HepG2 (cell line): ENCODE data around the gene WIPF2. TPM values are rescaled to one million over a fixed set of nuclear protein-coding genes. Genes with fewer than 3 reads are reported as not detected.

Source experiments
- ATAC-seq: fragments of 200-7000 bp; cut with Tn5 transposase; 3 replicates; pipeline ENCODE4 v1.9.1; 2020; ENCODE audit warnings: mild to moderate bottlenecking, moderate library complexity
- BruUV-seq: library from RNA; stranded (reverse); fragments of 400-500 nt; replicated peaks from 2 replicates; lab custom pipeline; 2021; lab: Mats Ljungman, UMichigan
- CTCF ChIA-PET: fragments of 300-600 bp; formaldehyde crosslinking; extraction: SDS; loops from one replicate; lab custom pipeline; 2021; ENCODE audit warnings: low total read pairs, inconsistent platforms, low intra/inter-chr PET ratio; lab: Yijun Ruan, JAX
- POLR2A ChIA-PET: fragments of 350-600 bp; sonication (Branson Sonifier 250); formaldehyde crosslinking; loops from one replicate; lab custom pipeline; 2020; ENCODE audit warnings: antibody characterized with exemption, inconsistent platforms; lab: Yijun Ruan, JAX
- DNase-seq: peaks from one replicate; pipeline ENCODE4 v3.0.0-alpha.2; 2015; ENCODE audit warnings: low spot score
- FAIRE-seq: peaks from 3 replicates; lab custom pipeline; 2011; peaks lifted over from hg19 to GRCh38; lab: Jason Lieb, UNC
- H2AFZ ChIP-seq: one replicate; pipeline ENCODE4 v1.6.1; 2011; ENCODE audit warnings: low read length, inconsistent platforms
- H3K27ac ChIP-seq: fragments of 300-600 bp; 3 replicates; pipeline ENCODE4 v1.8.0; 2011; ENCODE audit warnings: mixed run types, mild to moderate bottlenecking, mixed read lengths, low read length, inconsistent platforms; ENCODE audit not compliant: insufficient read depth; ENCODE audit errors: extremely low read length
- H3K27me3 ChIP-seq, 2 experiments: fragments of 200-600 bp in 1 of 2; 2 replicates in 1 of 2; 3 replicates in 1 of 2; pipeline versions ENCODE4 v1.6.0 to v1.8.0; 2011; ENCODE audit warnings: low read length in 2 of 2, mild to moderate bottlenecking in 2 of 2, moderate library complexity in 2 of 2, inconsistent platforms in 1 of 2; ENCODE audit not compliant: insufficient read depth in 2 of 2, control insufficient read depth in 1 of 2
- H3K36me3 ChIP-seq, 2 experiments: fragments of 200-600 bp in 1 of 2; replicated peaks in 1 of 2; 2 replicates in 1 of 2; 3 replicates in 1 of 2; pipeline versions ENCODE4 v1.5.1 to v1.8.0; 2011; ENCODE audit warnings: low read length in 2 of 2, inconsistent platforms in 1 of 2; ENCODE audit not compliant: insufficient read depth in 2 of 2, control insufficient read depth in 1 of 2
- H3K4me1 ChIP-seq: 2 replicates; pipeline ENCODE4 v1.5.1; 2012; ENCODE audit warnings: low read length, inconsistent platforms; ENCODE audit not compliant: insufficient read depth
- H3K4me2 ChIP-seq: 2 replicates; pipeline ENCODE4 v1.6.0; 2011; ENCODE audit warnings: low read depth, low read length, inconsistent platforms
- H3K4me3 ChIP-seq, 3 experiments: fragments of 200-600 bp in 1 of 3; sonication (generic), shearing (Covaris generic) in 1 of 3; replicated peaks in 1 of 3; 2 replicates each; pipeline ENCODE4 v1.5.1; 2011 to 2016; ENCODE audit warnings: low read length in 3 of 3, inconsistent platforms in 2 of 3, low read depth in 2 of 3, mild to moderate bottlenecking in 2 of 3, control low read depth in 1 of 3, mixed read lengths in 1 of 3; ENCODE audit not compliant: insufficient read depth in 1 of 3
- H3K79me2 ChIP-seq: one replicate; pipeline ENCODE4 v1.6.1; 2011; ENCODE audit warnings: low read length, inconsistent platforms; ENCODE audit not compliant: insufficient read depth
- H3K9ac ChIP-seq: 2 replicates; pipeline ENCODE4 v1.6.0; 2011; ENCODE audit warnings: mild to moderate bottlenecking, low read depth, low read length, inconsistent platforms; ENCODE audit not compliant: insufficient read depth
- H3K9me3 ChIP-seq: 2 replicates; pipeline ENCODE4 v1.5.1; 2012; ENCODE audit warnings: mild to moderate bottlenecking, low read length
- H4K20me1 ChIP-seq: 2 replicates; pipeline ENCODE4 v1.6.0; 2011; ENCODE audit warnings: inconsistent platforms, mild to moderate bottlenecking, low read length, moderate library complexity; ENCODE audit not compliant: insufficient read depth
- ATRX ChIP-seq: sonication (generic); formaldehyde crosslinking; IDR thresholded peaks from 2 replicates; pipeline ENCODE4 v1.4.0; 2020; ENCODE audit warnings: missing genetic modification reagents, borderline replicate concordance
- CEBPG ChIP-seq: IDR thresholded peaks from 2 replicates; pipeline ENCODE4 v1.6.1; 2016
- FOXA1 ChIP-seq, 2 experiments: fragments of 450-650 bp in 1 of 2; sonication (generic) in 1 of 2; formaldehyde crosslinking in 1 of 2; IDR thresholded peaks; 2 replicates each; pipeline versions ENCODE4 v1.4.0 to v1.6.1; 2016 to 2020; ENCODE audit warnings: missing genetic modification reagents in 1 of 2
- FOXA3 ChIP-seq: IDR thresholded peaks from 2 replicates; pipeline ENCODE4 v1.6.1; 2016; ENCODE audit warnings: missing genetic modification reagents, missing compliant biosample characterization
- FOXC1 ChIP-seq: sonication (generic); formaldehyde crosslinking; IDR thresholded peaks from 2 replicates; pipeline ENCODE4 v1.8.0; 2022; ENCODE audit warnings: mild to moderate bottlenecking, missing genetic modification reagents, borderline replicate concordance
- HMG20B ChIP-seq: conservative IDR thresholded peaks from 2 replicates; pipeline ENCODE4 v1.6.1; 2016; ENCODE audit warnings: missing genetic modification reagents, missing compliant biosample characterization
- HNF4G ChIP-seq, 2 experiments: sonication (generic) in 1 of 2; formaldehyde crosslinking in 1 of 2; IDR thresholded peaks; 2 replicates each; pipeline versions ENCODE4 v1.4.0 to v1.6.1; 2011 to 2020; ENCODE audit warnings: borderline replicate concordance in 2 of 2, low read depth in 2 of 2, mild to moderate bottlenecking in 2 of 2, low read length in 1 of 2, missing genetic modification reagents in 1 of 2, moderate library complexity in 1 of 2
- HNRNPL ChIP-seq: fragments of 200-400 bp; formaldehyde crosslinking; IDR thresholded peaks from 2 replicates; pipeline ENCODE4 v1.6.1; 2017; ENCODE audit warnings: mild to moderate bottlenecking, low read depth, low read length
- NR2F6 ChIP-seq, 2 experiments: IDR thresholded peaks; 2 replicates each; pipeline ENCODE4 v1.6.1; 2016; ENCODE audit warnings: antibody characterized with exemption in 1 of 2, mild to moderate bottlenecking in 1 of 2
- PHF21A ChIP-seq: sonication (generic); formaldehyde crosslinking; IDR thresholded peaks from 2 replicates; pipeline ENCODE4 v1.5.0; 2020; ENCODE audit warnings: mild to moderate bottlenecking, missing genetic modification reagents
- PITX1 ChIP-seq: sonication (generic); formaldehyde crosslinking; IDR thresholded peaks from 2 replicates; pipeline ENCODE4 v1.5.1; 2020; ENCODE audit warnings: mild to moderate bottlenecking, missing genetic modification reagents
- PPARG ChIP-seq: conservative IDR thresholded peaks from 2 replicates; pipeline ENCODE4 v1.6.1; 2016; ENCODE audit warnings: missing biosample characterization, missing genetic modification reagents
- RARA ChIP-seq: IDR thresholded peaks from 2 replicates; pipeline ENCODE4 v1.6.1; 2016; ENCODE audit warnings: missing genetic modification reagents, missing compliant biosample characterization
- RXRB ChIP-seq: IDR thresholded peaks from 2 replicates; pipeline ENCODE4 v1.6.1; 2016; ENCODE audit warnings: borderline replicate concordance, missing genetic modification reagents, missing compliant biosample characterization
- ZBTB7B ChIP-seq: sonication (generic); formaldehyde crosslinking; IDR thresholded peaks from 2 replicates; pipeline ENCODE4 v1.4.0; 2020; ENCODE audit warnings: missing genetic modification reagents
- ZNF180 ChIP-seq: sonication (generic); formaldehyde crosslinking; IDR thresholded peaks from 2 replicates; pipeline ENCODE4 v1.4.0; 2020; ENCODE audit warnings: low read depth, missing genetic modification reagents, borderline replicate concordance
- ZNF614 ChIP-seq: IDR thresholded peaks from 2 replicates; pipeline ENCODE4 v1.6.1; 2018; ENCODE audit warnings: missing biosample characterization, missing genetic modification reagents, inconsistent platforms, borderline replicate concordance
- ZNF713 ChIP-seq: sonication (generic); formaldehyde crosslinking; IDR thresholded peaks from 2 replicates; pipeline ENCODE4 v1.4.0; 2020; ENCODE audit warnings: mild to moderate bottlenecking, missing genetic modification reagents
- whole genome bisulfite sequencing: methylation state at CpG from one replicate; pipeline ENCODE4 v1.1.6; 2017; ENCODE audit warnings: low lambda C conversion rate; 5-methylcytosine and 5-hydroxymethylcytosine counted together
- in situ Hi-C: cut with HindIII; loops from 2 replicates; pipeline ENCODE4 v1.10.0; 2017; ENCODE audit warnings: low pct_unique_long_range_greater_than_20kb; ENCODE audit not compliant: extremely low pct_ligation_motif_present
- intact Hi-C: fragments of 100-400 bp; cut with micrococcal nuclease; formaldehyde crosslinking; loops from one replicate; pipeline ENCODE4 v1.10.0; 2022; ENCODE audit not compliant: unreplicated experiment
- polyA plus RNA-seq, 8 experiments: library from polyadenylated mRNA; depleted of rRNA in 3 of 8; stranded (reverse) in 7 of 8; unstranded in 1 of 8; fragments of >200 nt; fragmentation: Illumina TruSeq in 4 of 8; extraction: Trizol in 4 of 8; gene quantifications; 2 replicates each; pipeline versions ENCODE4 v1.2.1 to v1.2.3, GENCODE V29; 2011 to 2016; ENCODE audit warnings: low read depth in 4 of 8, missing spikeins in 1 of 8, mixed read lengths in 1 of 8; ENCODE audit not compliant: insufficient read depth in 1 of 8
- total RNA-seq, 5 experiments: library from RNA; depleted of rRNA; stranded (reverse); fragments of >200 nt; fragmentation: Illumina TruSeq; extraction: Trizol; gene quantifications; 2 replicates each; pipeline ENCODE4 v1.2.3, GENCODE V29; 2016; ENCODE audit warnings: low read depth in 1 of 5
- TF ChIP-seq, protein P1 (sequence below): sonication (generic); formaldehyde crosslinking; IDR thresholded peaks from 2 replicates; pipeline ENCODE4 v1.4.0; 2020; ENCODE audit warnings: mild to moderate bottlenecking, missing genetic modification reagents
- TF ChIP-seq, protein P2 (sequence below): sonication (generic); formaldehyde crosslinking; IDR thresholded peaks from 2 replicates; pipeline ENCODE4 v1.4.0; 2020; ENCODE audit warnings: missing genetic modification reagents

The WIPF2 gene
- total and polyA plus RNA-seq, 2 of the 13 experiments (the other 11 are each of a cell fraction or from before 2014, with no cell fraction given) = 7.2 to 10.8 TPM

- DNase-seq (no peak), ATAC-seq (peak; percentile 59), FAIRE-seq (peak; percentile 81)
- POLR2A ChIA-PET = interaction anchor here (1.0 to 5.3 kb wide), 5 partner anchors 9 to 399 kb away, joined by 3 to 48 read pairs (median 5); partner anchors contain the start of genes LRRC3C and ORMDL3
- intact Hi-C loops (no loop called here), in situ Hi-C loops (no loop called here)
- peaks cover 37% of the 10 kb centered on the region for H4K20me1 ChIP-seq
- no peak overlapping the region for H3K9ac ChIP-seq
- no peak overlapping the region for H3K27ac ChIP-seq
- peaks cover 0 to 4% of the 10 kb centered on the region in 2 experiments; a peak in 1 of 5 replicates for H3K36me3 ChIP-seq
- H3K79me2 ChIP-seq = peaks cover 25% of the 10 kb centered on the region
- H3K4me2 ChIP-seq = peak overlapping the region; percentile 52
- peaks cover 81% of the 10 kb centered on the region for H3K4me1 ChIP-seq
- H3K9me3 ChIP-seq = no peaks in the 10 kb centered on the region
- 8% methylated on average over 1 of the region's 1 CpG for WGBS
- no peaks in the 10 kb centered on the region for H3K27me3 ChIP-seq
- CTCF ChIA-PET = no interaction called here
- H2AFZ ChIP-seq = no peak overlapping the region
- peak overlapping the region in 1 of 3 experiments; percentile 3; a peak in 1 of 6 replicates for H3K4me3 ChIP-seq
- no TSS peak for BruUV-seq
- TF ChIP-seq HNRNPL (peak; percentile 83; the same call in 1 of the 2 replicates), PITX1 (CRISPR knock-in tag) (0 out of 2 replicates have a peak, but pooled peaks have one; percentile 35), FOXA3 (CRISPR knock-in tag) (0 out of 2 replicates have a peak, but pooled peaks have one; percentile 9), HNF4G (IDR thresholded peaks at IDR 0.05; ENCODE audit: borderline replicate concordance, low read depth, low read length) (peak; percentile 72; the same call in 1 of the 2 replicates), HNF4G (CRISPR knock-in tag; IDR thresholded peaks at IDR 0.05; ENCODE audit: borderline replicate concordance, low read depth) (0 out of 2 replicates have a peak, but pooled peaks have one; percentile 24), PHF21A (CRISPR knock-in tag) (0 out of 2 replicates have a peak, but pooled peaks have one; percentile 27), CEBPG (CRISPR knock-in tag) (0 out of 2 replicates have a peak, but pooled peaks have one; percentile 10), ATRX (CRISPR knock-in tag) (no peak), RARA (peak; percentile 63), HMG20B (CRISPR knock-in tag) (peak; percentile 76; the same call in 1 of the 2 replicates), FOXC1 (CRISPR knock-in tag) (peak; percentile 6; the same call in 1 of the 2 replicates), RXRB (CRISPR knock-in tag) (peak; percentile 72; the same call in 1 of the 2 replicates), FOXA1 (IDR thresholded peaks at IDR 0.05) (no peak), FOXA1 (CRISPR knock-in tag; IDR thresholded peaks at IDR 0.05) (peak; percentile 44; the same call in 1 of the 2 replicates), ZNF180 (CRISPR knock-in tag) (no peak), NR2F6 (IDR thresholded peaks at IDR 0.05) (peak; percentile 88), NR2F6 (CRISPR knock-in tag; IDR thresholded peaks at IDR 0.05) (peak; percentile 93), PPARG (CRISPR knock-in tag) (peak; percentile 96), ZNF614 (no peak), ZNF713 (CRISPR knock-in tag) (no peak), ZBTB7B (peak; percentile 67)
- TF ChIP-seq, protein P1, sequence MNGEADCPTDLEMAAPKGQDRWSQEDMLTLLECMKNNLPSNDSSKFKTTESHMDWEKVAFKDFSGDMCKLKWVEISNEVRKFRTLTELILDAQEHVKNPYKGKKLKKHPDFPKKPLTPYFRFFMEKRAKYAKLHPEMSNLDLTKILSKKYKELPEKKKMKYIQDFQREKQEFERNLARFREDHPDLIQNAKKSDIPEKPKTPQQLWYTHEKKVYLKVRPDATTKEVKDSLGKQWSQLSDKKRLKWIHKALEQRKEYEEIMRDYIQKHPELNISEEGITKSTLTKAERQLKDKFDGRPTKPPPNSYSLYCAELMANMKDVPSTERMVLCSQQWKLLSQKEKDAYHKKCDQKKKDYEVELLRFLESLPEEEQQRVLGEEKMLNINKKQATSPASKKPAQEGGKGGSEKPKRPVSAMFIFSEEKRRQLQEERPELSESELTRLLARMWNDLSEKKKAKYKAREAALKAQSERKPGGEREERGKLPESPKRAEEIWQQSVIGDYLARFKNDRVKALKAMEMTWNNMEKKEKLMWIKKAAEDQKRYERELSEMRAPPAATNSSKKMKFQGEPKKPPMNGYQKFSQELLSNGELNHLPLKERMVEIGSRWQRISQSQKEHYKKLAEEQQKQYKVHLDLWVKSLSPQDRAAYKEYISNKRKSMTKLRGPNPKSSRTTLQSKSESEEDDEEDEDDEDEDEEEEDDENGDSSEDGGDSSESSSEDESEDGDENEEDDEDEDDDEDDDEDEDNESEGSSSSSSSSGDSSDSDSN (CRISPR knock-in tag) = peak; percentile 45; the same call in 1 of the 2 replicates
- TF ChIP-seq, protein P2, sequence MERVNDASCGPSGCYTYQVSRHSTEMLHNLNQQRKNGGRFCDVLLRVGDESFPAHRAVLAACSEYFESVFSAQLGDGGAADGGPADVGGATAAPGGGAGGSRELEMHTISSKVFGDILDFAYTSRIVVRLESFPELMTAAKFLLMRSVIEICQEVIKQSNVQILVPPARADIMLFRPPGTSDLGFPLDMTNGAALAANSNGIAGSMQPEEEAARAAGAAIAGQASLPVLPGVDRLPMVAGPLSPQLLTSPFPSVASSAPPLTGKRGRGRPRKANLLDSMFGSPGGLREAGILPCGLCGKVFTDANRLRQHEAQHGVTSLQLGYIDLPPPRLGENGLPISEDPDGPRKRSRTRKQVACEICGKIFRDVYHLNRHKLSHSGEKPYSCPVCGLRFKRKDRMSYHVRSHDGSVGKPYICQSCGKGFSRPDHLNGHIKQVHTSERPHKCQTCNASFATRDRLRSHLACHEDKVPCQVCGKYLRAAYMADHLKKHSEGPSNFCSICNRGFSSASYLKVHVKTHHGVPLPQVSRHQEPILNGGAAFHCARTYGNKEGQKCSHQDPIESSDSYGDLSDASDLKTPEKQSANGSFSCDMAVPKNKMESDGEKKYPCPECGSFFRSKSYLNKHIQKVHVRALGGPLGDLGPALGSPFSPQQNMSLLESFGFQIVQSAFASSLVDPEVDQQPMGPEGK (CRISPR knock-in tag) = peak; percentile 82
These were observed 107.7 kb downstream of the WIPF2 start for GRCh38 chr17:40326832-40327199.
